Measurements from ENCODE around the gene CCL13.

CCL13 gene

GRCh38 chr17:34347063-34347462, 9.2 kb upstream of the CCL13 start:
- no peak for DNase-seq
- CTCF ChIA-PET: interaction anchor here (0.7 kb wide), 1 partner anchor 15 kb away, joined by 3 read pairs; no protein-coding TSS in a partner anchor
- Mint-ChIP-seq H3K27ac (no peak overlapping the region), H3K27me3 (peaks cover 16% of the 10 kb centered on the region), H3K9me3 (no peaks in the 10 kb centered on the region), H3K4me3 (no peak overlapping the region), H3K36me3 (no peaks in the 10 kb centered on the region), H3K4me1 (no peaks in the 10 kb centered on the region)

- H3K27ac Mint-ChIP-seq: no peak overlapping the region
Measured at GRCh38 chr17:34349751-34350150, 6.5 kb upstream of the CCL13 start.

DNA sequence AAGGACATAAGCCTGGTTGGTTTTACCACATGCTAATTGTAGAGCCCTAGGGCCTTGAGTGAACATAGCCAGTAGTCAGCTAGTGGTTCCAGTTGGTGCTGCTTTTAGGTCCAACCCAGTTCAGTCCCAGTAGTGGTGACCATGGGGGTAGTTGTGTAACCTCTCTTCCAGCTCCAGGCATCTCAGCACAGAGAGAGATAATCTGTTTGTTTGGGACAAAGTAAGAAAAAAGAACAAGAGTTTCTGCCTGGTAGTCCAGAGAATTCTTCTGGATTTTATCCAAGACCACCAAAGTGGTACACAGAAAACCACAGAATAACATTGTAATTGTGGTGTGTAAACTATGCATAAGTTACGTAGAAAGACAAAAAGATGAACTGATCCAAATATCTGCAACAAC, 5.2 kb upstream of the CCL13 start:
- no peak overlapping the region for H3K4me3 Mint-ChIP-seq

More at GRCh38 chr17:34349751-34350150, 6.5 kb upstream of the CCL13 start:
- no peak for DNase-seq
- no peaks in the 10 kb centered on the region for H3K9me3 Mint-ChIP-seq
- H3K4me3 Mint-ChIP-seq: no peak overlapping the region
- CTCF ChIA-PET: interaction anchor here (1.8 kb wide), 1 partner anchor 12 kb away, joined by 7 read pairs; no protein-coding TSS in a partner anchor
- H3K27me3 Mint-ChIP-seq: peaks cover 33% of the 10 kb centered on the region
- H3K4me1 Mint-ChIP-seq: no peaks in the 10 kb centered on the region
- H3K36me3 Mint-ChIP-seq: no peaks in the 10 kb centered on the region

GRCh38 chr17:34352191-34352590, 4.1 kb upstream of the CCL13 start:
- CTCF ChIA-PET: interaction anchor here (1.8 kb wide), 1 partner anchor 9 kb away, joined by 4 read pairs; no protein-coding TSS in a partner anchor
- H3K4me3 Mint-ChIP-seq: no peak overlapping the region
- no peaks in the 10 kb centered on the region for H3K36me3 Mint-ChIP-seq
- no peaks in the 10 kb centered on the region for H3K9me3 Mint-ChIP-seq
- no peak overlapping the region for H3K27ac Mint-ChIP-seq
- peaks cover 44% of the 10 kb centered on the region for H3K27me3 Mint-ChIP-seq
- DNase-seq: no peak
- H3K4me1 Mint-ChIP-seq: no peaks in the 10 kb centered on the region

More for the DNA sequence above, 5.2 kb upstream of the CCL13 start:
- CTCF ChIA-PET: interaction anchor here (1.5 to 1.8 kb wide), 2 partner anchors 11 to 150 kb away, joined by 6 to 7 read pairs; no protein-coding TSS in a partner anchor
- no peak for DNase-seq
- Mint-ChIP-seq H3K4me1 (no peaks in the 10 kb centered on the region), H3K27ac (no peak overlapping the region), H3K27me3 (peaks cover 39% of the 10 kb centered on the region), H3K36me3 (no peaks in the 10 kb centered on the region), H3K9me3 (no peaks in the 10 kb centered on the region)

GRCh38 chr17:34354637-34355036, 1.6 kb upstream of the CCL13 start:
- Mint-ChIP-seq H3K4me1 (no peaks in the 10 kb centered on the region), H3K27ac (no peak overlapping the region), H3K4me3 (no peak overlapping the region), H3K9me3 (no peaks in the 10 kb centered on the region), H3K36me3 (no peaks in the 10 kb centered on the region), H3K27me3 (peaks cover 55% of the 10 kb centered on the region)
- CTCF ChIA-PET: interaction anchor here (1.0 to 12.0 kb wide), 2 partner anchors 152 to 158 kb away, joined by 3 to 316 read pairs; no protein-coding TSS in a partner anchor
- no peak for DNase-seq

- no peaks in the 10 kb centered on the region for H3K9me3 Mint-ChIP-seq
- H3K36me3 Mint-ChIP-seq: no peaks in the 10 kb centered on the region
- no peak for DNase-seq
- no peak overlapping the region for H3K4me3 Mint-ChIP-seq
- no peak overlapping the region for H3K27ac Mint-ChIP-seq
- H3K4me1 Mint-ChIP-seq: peaks cover 11% of the 10 kb centered on the region
- H3K27me3 Mint-ChIP-seq: peaks cover 57% of the 10 kb centered on the region
- CTCF ChIA-PET: interaction anchor here (0.7 to 12.0 kb wide), 4 partner anchors 79 to 166 kb away, joined by 3 to 316 read pairs (median 3); no protein-coding TSS in a partner anchor
Measured at GRCh38 chr17:34357398-34357797, 1.1 kb downstream of the CCL13 start.

DNA sequence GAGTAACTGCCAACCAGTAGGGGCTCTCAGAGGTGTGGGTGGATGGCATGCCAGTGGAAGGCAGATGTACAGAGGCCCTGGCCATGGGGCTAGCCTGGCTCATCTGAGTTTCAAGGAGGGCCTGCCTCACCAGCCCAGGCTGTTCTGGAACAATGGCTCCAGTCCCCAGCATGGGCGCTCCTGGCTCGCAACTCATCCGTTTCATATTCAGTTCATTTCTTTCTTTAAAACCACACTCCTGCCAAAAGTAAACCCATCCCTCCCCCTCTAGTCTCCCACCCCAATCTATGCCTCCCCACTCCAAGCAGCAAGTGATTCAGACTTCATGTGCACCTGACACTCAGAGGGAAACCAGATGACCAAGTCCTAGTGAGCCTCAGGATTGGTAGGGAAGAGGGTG, 2.4 kb downstream of the CCL13 start:
- Mint-ChIP-seq H3K27ac (no peak overlapping the region), H3K27me3 (peaks cover 64% of the 10 kb centered on the region), H3K4me1 (peaks cover 11% of the 10 kb centered on the region), H3K4me3 (no peak overlapping the region), H3K9me3 (no peaks in the 10 kb centered on the region), H3K36me3 (no peaks in the 10 kb centered on the region)
- DNase-seq: no peak
- CTCF ChIA-PET: interaction anchor here (0.8 to 12.0 kb wide), 2 partner anchors 71 to 156 kb away, joined by 3 to 316 read pairs; no protein-coding TSS in a partner anchor

- H3K4me3 Mint-ChIP-seq: no peak overlapping the region
- no peaks in the 10 kb centered on the region for H3K9me3 Mint-ChIP-seq
- no peak overlapping the region for H3K27ac Mint-ChIP-seq
- H3K36me3 Mint-ChIP-seq: no peaks in the 10 kb centered on the region
- no peak for DNase-seq
- peaks cover 60% of the 10 kb centered on the region for H3K27me3 Mint-ChIP-seq
- CTCF ChIA-PET: interaction anchor here (0.7 to 12.0 kb wide), 34 partner anchors 8 to 1489 kb away, joined by 3 to 316 read pairs (median 5); partner anchors contain the start of gene CCL8
- peaks cover 27% of the 10 kb centered on the region for H3K4me1 Mint-ChIP-seq
Measured at GRCh38 chr17:34360601-34361270, 4.5 kb downstream of the CCL13 start.

DNA sequence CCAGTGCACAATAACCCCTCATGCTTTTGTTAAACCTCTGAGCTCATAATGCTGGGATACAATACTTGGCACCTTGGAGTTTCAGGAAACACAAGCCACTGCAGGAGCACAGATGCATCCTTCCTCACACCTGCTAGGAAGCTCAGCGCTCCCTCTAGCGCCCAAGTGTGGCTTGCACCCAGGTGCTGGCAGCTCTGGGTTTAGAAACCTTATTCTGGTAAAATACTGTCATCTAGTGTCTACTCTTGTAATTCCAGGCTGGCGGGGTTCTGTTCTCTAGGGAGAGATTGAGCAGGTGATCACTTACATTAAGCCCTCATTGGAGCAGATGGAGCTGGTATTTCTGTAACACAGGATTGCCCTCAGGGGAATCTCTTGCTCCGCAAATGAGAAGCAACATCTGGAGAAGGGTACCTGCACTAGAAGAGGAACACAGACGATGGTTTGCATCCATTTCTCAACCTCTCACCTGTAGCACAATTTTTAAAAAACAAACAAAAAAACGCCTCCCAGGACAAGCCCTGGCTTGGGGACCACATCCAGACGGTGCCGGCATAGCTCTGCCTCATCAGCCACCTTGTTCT, 5.3 kb downstream of the CCL13 start:
- Mint-ChIP-seq H3K4me3 (no peak overlapping the region), H3K27ac (no peak overlapping the region), H3K9me3 (no peaks in the 10 kb centered on the region), H3K4me1 (peaks cover 35% of the 10 kb centered on the region), H3K27me3 (peaks cover 57% of the 10 kb centered on the region), H3K36me3 (no peaks in the 10 kb centered on the region)
- DNase-seq: peak; percentile 87
- CTCF ChIA-PET: interaction anchor here (0.6 to 12.0 kb wide), 50 partner anchors 9 to 1489 kb away, joined by 3 to 316 read pairs (median 4); partner anchors contain the start of gene CCL8

DNA sequence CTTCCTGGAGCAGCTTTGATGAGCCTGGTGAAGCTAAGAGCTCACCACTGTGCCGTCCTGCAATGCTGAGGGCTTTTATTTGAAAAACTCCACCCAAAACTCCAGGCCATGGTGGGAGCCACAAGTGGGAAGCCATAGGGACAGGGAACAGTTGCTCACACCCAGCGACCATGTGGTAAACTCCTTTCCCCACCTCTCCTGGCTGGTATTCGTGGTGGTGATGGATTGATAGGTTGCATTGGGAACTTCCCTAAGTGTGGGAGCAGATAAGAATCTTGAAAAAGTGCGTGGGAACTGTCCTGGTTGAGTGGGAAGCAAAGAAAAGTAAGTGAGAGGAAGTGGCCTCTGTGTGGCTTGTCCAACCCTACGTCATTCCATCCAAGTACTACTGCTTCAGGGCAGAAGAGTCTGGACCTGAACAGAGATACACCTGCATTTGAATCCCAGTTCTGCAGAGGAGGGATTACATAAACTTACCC, 6.9 kb downstream of the CCL13 start, which contains the start of gene CCL1:
Gene CCL1, minus strand, starts transcription at position 51 of the 479 bp plus-strand sequence. CDS start 72 bp downstream, outside the sequence.
- H3K4me1 Mint-ChIP-seq: peaks cover 43% of the 10 kb centered on the region
- H3K36me3 Mint-ChIP-seq: no peaks in the 10 kb centered on the region
- CTCF ChIA-PET: interaction anchor here (1.0 to 12.0 kb wide), 10 partner anchors 8 to 197 kb away, joined by 3 to 316 read pairs (median 20); no protein-coding TSS in a partner anchor
- H3K4me3 Mint-ChIP-seq: no peak within 1 kb of the TSS
- H3K9me3 Mint-ChIP-seq: no peaks in the 10 kb centered on the region
- peaks cover 54% of the 10 kb centered on the region for H3K27me3 Mint-ChIP-seq
- DNase-seq: no peak
- no peak within 1 kb of the TSS for H3K27ac Mint-ChIP-seq

DNA sequence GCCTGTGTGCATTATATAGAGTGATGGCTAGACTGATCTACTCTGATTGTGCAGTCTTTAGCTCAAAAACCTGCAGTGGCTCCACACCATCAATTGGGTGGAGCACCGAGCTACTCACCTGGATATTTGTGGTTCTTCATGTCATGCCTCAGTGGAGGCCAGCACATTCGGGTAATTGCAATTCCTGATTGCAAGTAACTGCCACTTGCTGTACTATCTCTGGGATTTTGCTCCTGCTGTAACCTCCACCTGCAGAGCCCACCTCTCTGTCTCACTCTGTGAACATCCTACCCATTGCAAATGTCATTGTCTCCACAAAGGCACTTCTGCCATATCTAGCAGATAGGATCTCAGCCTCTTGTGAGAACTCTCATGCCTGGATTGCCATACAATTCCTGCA, 8.5 kb downstream of the CCL13 start:
- Mint-ChIP-seq H3K4me3 (no peak overlapping the region), H3K36me3 (no peaks in the 10 kb centered on the region), H3K27me3 (peaks cover 44% of the 10 kb centered on the region), H3K4me1 (peaks cover 43% of the 10 kb centered on the region), H3K9me3 (no peaks in the 10 kb centered on the region), H3K27ac (no peak overlapping the region)
- CTCF ChIA-PET: interaction anchor here (0.7 to 12.0 kb wide), 6 partner anchors 9 to 169 kb away, joined by 3 to 316 read pairs (median 6); no protein-coding TSS in a partner anchor
- DNase-seq: no peak

DNA sequence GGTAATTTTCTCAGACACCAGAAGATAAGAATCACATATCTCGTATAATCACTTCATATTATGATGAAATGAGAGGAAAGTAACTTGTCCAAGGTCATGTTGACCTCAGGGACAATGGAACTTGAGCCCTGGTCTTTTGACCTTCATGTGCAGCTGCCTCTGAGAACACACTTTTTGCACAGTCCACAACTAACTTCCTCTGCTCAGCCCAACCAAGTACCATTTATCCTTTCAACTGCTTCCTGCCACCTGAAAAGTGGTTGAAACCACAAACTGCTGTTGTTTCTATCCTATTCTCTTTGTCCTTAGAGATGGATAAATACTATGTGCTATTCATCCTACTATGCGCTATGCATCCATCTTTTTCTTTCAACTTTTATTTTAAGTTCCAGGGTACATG, 9.1 kb downstream of the CCL13 start:
- peaks cover 47% of the 10 kb centered on the region for H3K4me1 Mint-ChIP-seq
- H3K27ac Mint-ChIP-seq: peak overlapping the region; percentile 0
- no peak overlapping the region for H3K4me3 Mint-ChIP-seq
- H3K27me3 Mint-ChIP-seq: peaks cover 40% of the 10 kb centered on the region
- CTCF ChIA-PET: interaction anchor here (0.7 to 12.0 kb wide), 3 partner anchors 17 to 168 kb away, joined by 3 to 316 read pairs (median 9); no protein-coding TSS in a partner anchor
- DNase-seq: no peak
- H3K9me3 Mint-ChIP-seq: no peaks in the 10 kb centered on the region
- no peaks in the 10 kb centered on the region for H3K36me3 Mint-ChIP-seq

GRCh38 chr17:34366010-34366409, 9.7 kb downstream of the CCL13 start:
- Mint-ChIP-seq H3K27ac (no peak overlapping the region), H3K9me3 (no peaks in the 10 kb centered on the region), H3K36me3 (no peaks in the 10 kb centered on the region), H3K4me1 (peaks cover 48% of the 10 kb centered on the region), H3K4me3 (no peak overlapping the region), H3K27me3 (peaks cover 40% of the 10 kb centered on the region)
- CTCF ChIA-PET: interaction anchor here (1.1 kb wide), 1 partner anchor 11 kb away, joined by 3 read pairs; no protein-coding TSS in a partner anchor
- DNase-seq: no peak

- CTCF ChIA-PET: interaction anchor here (1.1 kb wide), 1 partner anchor 10 kb away, joined by 3 read pairs; no protein-coding TSS in a partner anchor
- H3K9me3 Mint-ChIP-seq: no peaks in the 10 kb centered on the region
- no peak overlapping the region for H3K27ac Mint-ChIP-seq
- no peak overlapping the region for H3K4me3 Mint-ChIP-seq
- peaks cover 50% of the 10 kb centered on the region for H3K4me1 Mint-ChIP-seq
- H3K36me3 Mint-ChIP-seq: no peaks in the 10 kb centered on the region
- peaks cover 37% of the 10 kb centered on the region for H3K27me3 Mint-ChIP-seq
- DNase-seq: no peak
Measured at GRCh38 chr17:34366529-34367107, 10.3 kb downstream of the CCL13 start.

Data from activated naive CD4-positive, alpha-beta T cell treated with anti-CD3 and anti-CD28 coated beads, Interleukin-2, amount 10 ng/mL, durations not matched to agents 7 days and 5 days (primary cell).